PC-9 (cell line): ENCODE data around the gene SLIT1. TPM values are rescaled to one million over a fixed set of nuclear protein-coding genes. Genes with fewer than 3 reads are reported as not detected.

Experiments
- BruUV-seq: library from RNA; stranded (reverse); fragments of 400-500 nt; replicated peaks from 2 replicates; lab custom pipeline; 2021; lab: Mats Ljungman, UMichigan
- CTCF ChIA-PET: fragments of 300-600 bp; sonication (Branson Sonifier 250); formaldehyde crosslinking; loops from one replicate; lab custom pipeline; 2022; ENCODE audit warnings: antibody characterized with exemption; lab: Charles Lee
- POLR2A ChIA-PET: fragments of 300-600 bp; sonication (Branson Sonifier 250); formaldehyde crosslinking; loops from one replicate; lab custom pipeline; 2022; ENCODE audit warnings: antibody characterized with exemption; ENCODE audit not compliant: unreplicated experiment; lab: Charles Lee
- DNase-seq, 2 experiments: peaks; one replicate each; pipeline versions ENCODE4 v3.0.0 to v3.0.0-alpha.2; 2015 to 2022; ENCODE audit warnings: mixed read lengths in 1 of 2
- H2AFZ ChIP-seq: fragments of 200-600 bp; sonication (generic); 2 replicates; pipeline ENCODE4 v1.8.1; 2017; ENCODE audit warnings: antibody characterized with exemption
- H3F3A ChIP-seq: fragments of 200-600 bp; sonication (generic); 2 replicates; pipeline ENCODE4 v1.8.1; 2017; ENCODE audit warnings: antibody characterized with exemption, mild to moderate bottlenecking, low read depth; ENCODE audit not compliant: insufficient read depth
- H3K27ac ChIP-seq: fragments of 200-600 bp; sonication (generic); 2 replicates; pipeline ENCODE4 v1.6.1; 2016; ENCODE audit warnings: mixed run types
- H3K27me3 ChIP-seq: fragments of 200-600 bp; sonication (generic); 2 replicates; pipeline ENCODE4 v1.6.1; 2016; ENCODE audit warnings: low read depth, mixed run types; ENCODE audit not compliant: insufficient read depth
- H3K36me3 ChIP-seq: fragments of 200-600 bp; sonication (generic); 2 replicates; pipeline ENCODE4 v1.6.1; 2016; ENCODE audit warnings: low read depth, mixed run types
- H3K4me1 ChIP-seq: fragments of 200-600 bp; sonication (generic); replicated peaks from 2 replicates; pipeline ENCODE4 v1.6.1; 2016; ENCODE audit warnings: mixed run types; ENCODE audit not compliant: insufficient read depth
- H3K4me2 ChIP-seq: fragments of 200-600 bp; sonication (generic); 2 replicates; pipeline ENCODE4 v1.6.1; 2017; ENCODE audit warnings: mixed run types
- H3K4me3 ChIP-seq: fragments of 200-600 bp; sonication (generic); 2 replicates; pipeline ENCODE4 v1.6.1; 2016; ENCODE audit warnings: mixed run types
- H3K79me2 ChIP-seq: fragments of 200-600 bp; sonication (generic); 2 replicates; pipeline ENCODE4 v1.6.1; 2017; ENCODE audit warnings: low read depth, mixed run types
- H3K9me2 ChIP-seq: fragments of 200-600 bp; sonication (generic); 2 replicates; pipeline ENCODE4 v1.8.1; 2017; ENCODE audit warnings: mild to moderate bottlenecking; ENCODE audit not compliant: insufficient read depth
- H3K9me3 ChIP-seq: fragments of 200-600 bp; sonication (generic); 2 replicates; pipeline ENCODE4 v1.8.1; 2016; ENCODE audit warnings: low read depth; ENCODE audit not compliant: insufficient read depth
- H4K20me1 ChIP-seq: fragments of 200-600 bp; sonication (generic); 2 replicates; pipeline ENCODE4 v1.8.1; 2017; ENCODE audit not compliant: insufficient read depth
- CTCF ChIP-seq: fragments of 200-600 bp; sonication (generic); conservative IDR thresholded peaks from 2 replicates; pipeline ENCODE4 v1.6.1; 2017; ENCODE audit warnings: mixed run types, antibody characterized with exemption, mild to moderate bottlenecking, moderate library complexity
- EZH2 ChIP-seq: fragments of 200-600 bp; sonication (generic); IDR thresholded peaks from 2 replicates; pipeline ENCODE4 v1.8.0; 2017; ENCODE audit warnings: antibody characterized with exemption, low read depth
- intact Hi-C: fragments of 100-400 bp; cut with micrococcal nuclease; formaldehyde crosslinking; loops from one replicate; pipeline ENCODE4 v1.10.0; 2022; ENCODE audit not compliant: unreplicated experiment
- total RNA-seq: library from RNA; stranded (reverse); gene quantifications from 2 replicates; pipeline ENCODE4 v1.2.3, GENCODE V29; 2021

SLIT1 gene
- total RNA-seq, 1 experiment from 2014 or later = not detected

GRCh38 chr10:97075421-97075820 is 110.3 kb downstream of the SLIT1 start:
- TF ChIP-seq CTCF (no peak), EZH2 (no peak)
- Histone ChIP-seq H3K4me2 (no peak overlapping the region), H3K79me2 (no peaks in the 10 kb centered on the region), H3K9me3 (no peaks in the 10 kb centered on the region), H2AFZ (no peak overlapping the region), H3K4me3 (no peak overlapping the region), H3K9me2 (no peaks in the 10 kb centered on the region), H3K27ac (no peak overlapping the region), H4K20me1 (no peaks in the 10 kb centered on the region), H3F3A (no peaks in the 10 kb centered on the region), H3K4me1 (no peaks in the 10 kb centered on the region), H3K36me3 (no peaks in the 10 kb centered on the region), H3K27me3 (peaks cover 14% of the 10 kb centered on the region; the same call in 1 of the 2 replicates)
- ChIA-PET CTCF (no interaction called here), POLR2A (no interaction called here)
- no TSS peak for BruUV-seq
- intact Hi-C loops = no loop called here
- DNase-seq = no peak

DNA sequence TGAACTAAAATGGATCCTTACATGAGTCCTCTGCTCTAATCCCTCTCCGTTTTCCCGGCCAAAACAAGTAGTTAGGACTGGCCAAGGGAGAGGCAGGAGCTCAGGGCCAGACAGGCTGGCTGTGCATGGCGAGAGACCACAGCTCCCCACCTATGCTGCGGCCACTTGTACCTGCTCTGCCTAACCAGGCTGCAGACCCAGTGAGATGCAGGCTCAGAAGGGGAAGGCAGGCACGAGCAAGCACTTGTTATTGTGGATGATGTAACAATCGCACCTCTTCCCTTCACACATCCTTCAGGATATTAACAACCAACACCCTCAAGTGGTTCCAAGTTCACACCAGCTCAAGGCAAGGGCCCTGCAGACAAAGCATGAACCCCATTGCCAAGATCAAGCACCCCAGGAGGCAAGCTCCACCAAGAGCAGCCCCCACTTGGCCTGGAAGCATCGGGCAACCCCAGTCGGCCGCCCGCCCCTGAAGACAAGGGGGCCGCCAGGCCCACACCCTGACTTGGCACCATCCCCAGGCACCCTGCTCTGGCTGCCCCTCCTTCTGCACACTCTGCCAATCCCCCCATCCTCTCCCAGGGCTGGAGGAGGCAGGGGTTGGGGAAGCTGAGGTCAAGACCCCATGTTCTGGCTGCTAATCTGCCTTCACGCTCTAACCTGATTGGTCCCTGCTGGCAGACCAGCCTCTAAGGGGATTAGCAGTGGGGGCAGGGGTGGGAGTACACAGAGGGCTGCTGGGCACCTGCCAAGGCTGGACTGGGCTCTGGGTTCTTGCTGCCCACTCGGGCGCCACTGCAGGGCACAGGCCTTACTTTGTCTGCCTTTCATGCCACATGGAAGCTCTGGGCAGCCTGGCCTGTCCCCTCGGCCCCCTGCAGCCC is 111.3 kb downstream of the SLIT1 start:
- Histone ChIP-seq H2AFZ (no peak overlapping the region), H3K27me3 (peaks cover 14% of the 10 kb centered on the region; the same call in 1 of the 2 replicates), H3K4me2 (no peak overlapping the region), H3K36me3 (no peaks in the 10 kb centered on the region), H3F3A (no peaks in the 10 kb centered on the region), H3K79me2 (no peaks in the 10 kb centered on the region), H3K9me3 (no peaks in the 10 kb centered on the region; the same call in 1 of the 2 replicates), H3K4me1 (no peaks in the 10 kb centered on the region), H3K9me2 (no peaks in the 10 kb centered on the region), H4K20me1 (no peaks in the 10 kb centered on the region), H3K4me3 (no peak overlapping the region), H3K27ac (no peak overlapping the region)
- no peak for TF ChIP-seq EZH2
- TF ChIP-seq CTCF = no peak
- BruUV-seq = no TSS peak
- POLR2A ChIA-PET = interaction anchor here (0.6 kb wide), 1 partner anchor 277 kb away, joined by 6 read pairs; no protein-coding TSS in a partner anchor
- CTCF ChIA-PET = interaction anchor here (0.6 to 2.2 kb wide), 2 partner anchors 37 to 140 kb away, joined by 4 to 13 read pairs; no protein-coding TSS in a partner anchor
- intact Hi-C loops = no loop called here
- DNase-seq = no peak

GRCh38 chr10:97072851-97073665 is 112.7 kb downstream of the SLIT1 start:
- no peaks in the 10 kb centered on the region for H3K79me2 ChIP-seq
- CTCF ChIA-PET = interaction anchor here (0.6 to 2.2 kb wide), 5 partner anchors 36 to 474 kb away, joined by 3 to 13 read pairs (median 3); no protein-coding TSS in a partner anchor
- TF ChIP-seq EZH2 (no peak), CTCF (peak; percentile 81)
- no peaks in the 10 kb centered on the region for H4K20me1 ChIP-seq
- no peaks in the 10 kb centered on the region for H3K36me3 ChIP-seq
- H3K27ac ChIP-seq = no peak overlapping the region
- H3K9me2 ChIP-seq = no peaks in the 10 kb centered on the region
- H3K27me3 ChIP-seq = 0 out of 2 replicates have a peak, but pooled peaks cover 7% of the 10 kb centered on the region
- H3F3A ChIP-seq = no peaks in the 10 kb centered on the region
- H2AFZ ChIP-seq = no peak overlapping the region
- intact Hi-C loops = loop anchor here (1.0 to 2.0 kb wide), 3 partner anchors 36 to 137 kb away; no protein-coding TSS in a partner anchor
- peak in 1 of 2 experiments; percentile 78 for DNase-seq
- no peak overlapping the region for H3K4me2 ChIP-seq
- POLR2A ChIA-PET = interaction anchor here (0.6 kb wide), 3 partner anchors 35 to 643 kb away, joined by 4 to 5 read pairs (median 5); no protein-coding TSS in a partner anchor
- no TSS peak for BruUV-seq
- H3K9me3 ChIP-seq = no peaks in the 10 kb centered on the region; the same call in 1 of the 2 replicates
- no peaks in the 10 kb centered on the region for H3K4me1 ChIP-seq
- H3K4me3 ChIP-seq = no peak overlapping the region
